Midbrain (tissue), 1 donor: ENCODE data around the gene PAGR1.
"Not testable (repeated sequence)": the region's sequence is repeated elsewhere in the genome, so short reads cannot be mapped to it uniquely, and the experiment has no call there.

Source experiments
- DNase-seq: peaks from one replicate; lab custom pipeline; 2025; lab: John Stamatoyannopoulos, UW

PAGR1 gene

GRCh38 chr16:29815793-29816693, at the start of gene PAGR1:
Gene PAGR1, plus strand, starts transcription at chr16:29816152. Its CDS starts 374 bp downstream, at chr16:29816526.
- DNase-seq, result peak; percentile 99

- no peak for DNase-seq
Observed at GRCh38 chr16:29766571-29766970, 49.4 kb upstream of the PAGR1 start.

GRCh38 chr16:29767062-29767461, 48.9 kb upstream of the PAGR1 start:
- no peak for DNase-seq

GRCh38 chr16:29769507-29769906, 46.4 kb upstream of the PAGR1 start:
- DNase-seq, result no peak

- DNase-seq, result no peak
Observed at GRCh38 chr16:29770250-29770929, 45.6 kb upstream of the PAGR1 start.

GRCh38 chr16:29772330-29772729, 43.6 kb upstream of the PAGR1 start:
- not testable (repeated sequence) for DNase-seq

GRCh38 chr16:29774730-29775129, 41.2 kb upstream of the PAGR1 start:
- DNase-seq, result no peak

GRCh38 chr16:29775742-29776408, 40.1 kb upstream of the PAGR1 start:
- DNase-seq, result no peak

- DNase-seq, result no peak
Observed at GRCh38 chr16:29777576-29778350, 38.2 kb upstream of the PAGR1 start, which contains the start of gene ZG16. Gene ZG16, plus strand, starts transcription at chr16:29778256. Its CDS starts 1,011 bp downstream, at chr16:29779267.

- DNase-seq, result no peak
Observed at GRCh38 chr16:29779474-29779873, 36.5 kb upstream of the PAGR1 start.

GRCh38 chr16:29783094-29783953, 32.6 kb upstream of the PAGR1 start:
- DNase-seq, result not testable (repeated sequence)

- no peak for DNase-seq
Observed at GRCh38 chr16:29784157-29784556, 31.8 kb upstream of the PAGR1 start.

- DNase-seq, result peak; percentile 22
Observed at GRCh38 chr16:29784901-29785500, 31.0 kb upstream of the PAGR1 start.

- DNase-seq, result not testable (repeated sequence)
Observed at GRCh38 chr16:29787155-29787554, 28.8 kb upstream of the PAGR1 start.

GRCh38 chr16:29789775-29790182, 26.2 kb upstream of the PAGR1 start:
- DNase-seq, result no peak

- peak; percentile 99 for DNase-seq
Observed at GRCh38 chr16:29790183-29790948, 25.6 kb upstream of the PAGR1 start, which contains the start of gene KIF22. Gene KIF22, plus strand, starts transcription at chr16:29790751. Its CDS starts 9 bp downstream, at chr16:29790760.

- no peak for DNase-seq
Observed at GRCh38 chr16:29790949-29791844, 24.8 kb upstream of the PAGR1 start.
